GM11168 (cell line): Measurements from ENCODE around the gene XPO5.
"Not testable (repeated sequence)": the region's sequence is repeated elsewhere in the genome, so short reads cannot be mapped to it uniquely, and the experiment has no call there.

Experiments used
- in situ Hi-C: fragments of 300-500 bp; cut with MboI; formaldehyde crosslinking; loops from one replicate; pipeline ENCODE4 v1.12.0; 2022; ENCODE audit warnings: low sequenced_read_pairs; ENCODE audit not compliant: unreplicated experiment

Gene XPO5

GRCh38 chr6:43500921-43501320 lies 74.9 kb downstream of the XPO5 start:
- in situ Hi-C loops: loop anchor here (10.0 kb wide), 1 partner anchor 236 kb away; no protein-coding TSS in a partner anchor

- in situ Hi-C loops: no loop called here
Observed at GRCh38 chr6:43499028-43499815, 76.6 kb downstream of the XPO5 start.

DNA sequence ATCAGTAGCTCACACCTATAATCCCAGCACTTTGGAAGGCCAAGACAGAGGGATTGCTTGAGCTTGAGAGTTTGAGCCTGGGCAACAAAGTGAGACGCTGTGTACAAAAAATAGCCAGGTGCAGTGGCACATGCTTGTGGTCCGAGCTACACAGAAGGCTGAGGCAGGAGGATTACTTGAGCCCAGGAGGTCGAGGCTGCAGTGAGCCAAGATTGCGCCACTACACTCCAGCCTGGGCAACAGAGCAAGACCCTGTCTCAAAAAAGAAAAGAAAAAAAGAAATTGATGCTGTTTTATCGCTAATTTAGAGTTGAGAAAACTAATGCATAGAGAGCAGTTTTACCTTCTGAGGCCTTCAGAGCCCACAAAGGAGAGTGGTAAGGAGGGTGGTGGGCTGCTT lies 77.5 kb downstream of the XPO5 start:
- in situ Hi-C loops: not testable (repeated sequence)

DNA sequence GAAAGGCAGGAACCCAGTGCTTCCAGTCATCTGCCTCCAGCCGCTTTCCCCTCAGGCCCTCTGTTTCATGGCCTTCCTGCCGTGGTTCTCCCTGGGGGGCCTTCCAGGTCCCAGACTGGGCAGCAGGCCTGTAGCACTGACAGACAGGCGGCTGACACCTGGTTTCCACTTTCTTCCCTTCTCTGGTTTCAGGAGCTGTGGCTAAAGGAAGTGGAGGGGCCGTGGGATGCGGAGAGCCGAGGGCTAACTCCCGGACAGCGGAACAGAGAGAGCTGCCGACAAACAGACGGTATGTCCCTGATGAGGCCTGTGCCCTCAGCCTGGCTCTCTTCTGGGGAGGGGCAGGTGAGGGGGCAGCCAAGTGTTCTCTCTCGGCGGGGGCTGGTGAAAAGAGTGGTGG lies 78.1 kb downstream of the XPO5 start:
- in situ Hi-C loops: no loop called here

GRCh38 chr6:43497129-43497396 lies 78.8 kb downstream of the XPO5 start:
- in situ Hi-C loops: no loop called here

DNA sequence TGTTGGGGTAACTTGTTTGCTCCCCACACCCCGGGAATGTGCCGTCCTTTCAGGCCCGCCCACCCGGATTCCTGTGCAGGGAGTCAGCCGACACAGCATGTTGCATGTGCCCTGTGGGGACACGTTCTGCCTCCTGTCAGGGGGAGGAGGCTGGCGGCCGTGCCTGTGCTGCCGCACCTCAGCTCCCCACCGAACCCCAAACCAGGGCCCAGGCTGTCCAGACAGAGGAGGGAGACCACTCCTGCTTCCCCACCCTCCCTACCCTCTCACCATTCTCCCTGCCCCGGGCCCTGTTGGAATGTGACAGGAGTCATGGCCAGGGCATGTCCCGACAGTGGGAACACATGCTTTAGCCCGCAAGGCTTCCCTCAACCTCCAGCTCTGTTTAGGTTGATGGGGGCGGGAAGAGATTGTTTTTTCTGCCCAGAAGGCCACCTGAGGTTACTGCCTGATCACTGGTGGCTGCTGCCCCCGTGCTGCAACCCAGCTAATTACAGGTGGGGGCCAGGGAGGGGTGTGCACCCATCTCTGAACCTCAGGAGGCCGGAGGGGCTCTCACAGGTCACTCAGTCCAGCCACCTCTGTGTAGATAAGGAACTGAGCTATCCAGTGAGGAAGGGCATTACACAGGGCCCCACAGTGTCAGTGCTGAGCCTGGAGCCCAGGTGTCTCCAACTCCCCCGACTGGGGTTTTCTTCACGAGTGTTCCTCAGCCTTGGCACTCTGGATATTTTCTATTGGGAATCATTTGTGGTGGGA lies 79.3 kb downstream of the XPO5 start:
- in situ Hi-C loops: no loop called here

GRCh38 chr6:43495409-43495941 lies 80.4 kb downstream of the XPO5 start:
- in situ Hi-C loops: no loop called here

DNA sequence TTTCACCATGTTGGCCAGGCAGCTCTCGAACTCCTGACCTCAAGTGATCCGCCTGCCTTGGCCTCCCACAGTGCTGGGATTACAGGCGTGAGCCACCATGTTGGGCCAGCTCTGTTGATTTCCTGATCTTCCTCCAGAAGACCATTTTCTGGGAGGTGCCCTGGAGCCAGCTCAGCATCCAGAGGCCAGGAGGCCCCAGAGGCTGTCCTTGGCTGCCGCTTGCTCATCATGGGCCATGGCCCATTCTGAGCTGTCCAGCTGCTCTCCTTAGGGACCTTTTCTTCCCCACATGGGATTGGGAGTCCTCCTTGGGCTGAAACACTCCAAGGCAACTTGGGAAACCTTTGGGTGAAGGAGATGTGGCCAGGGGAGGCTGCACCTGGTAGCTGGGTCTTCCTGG lies 81.1 kb downstream of the XPO5 start:
- in situ Hi-C loops: no loop called here

DNA sequence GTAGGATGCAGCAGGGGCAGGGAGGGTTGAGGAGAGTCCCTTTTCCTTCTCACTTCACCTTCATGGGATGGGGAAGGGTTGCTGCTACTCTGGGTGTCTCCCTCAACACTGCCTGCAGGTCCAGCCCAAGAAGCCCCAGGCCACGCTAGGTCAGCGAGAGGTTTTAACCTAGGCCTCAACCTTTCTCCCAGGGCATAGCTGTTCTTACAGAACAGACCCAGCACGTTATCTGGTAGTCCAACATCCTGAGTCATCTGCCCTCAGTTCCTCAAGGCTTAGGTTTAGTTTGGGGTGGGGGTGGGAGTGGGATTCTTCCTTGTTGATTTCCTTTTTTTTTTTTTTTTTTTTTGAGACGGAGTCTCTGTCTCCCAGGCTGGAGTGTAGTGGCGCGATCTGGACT lies 81.5 kb downstream of the XPO5 start:
- in situ Hi-C loops: no loop called here

- in situ Hi-C loops: no loop called here
Observed at GRCh38 chr6:43493833-43494232, 82.0 kb downstream of the XPO5 start.

GRCh38 chr6:43493230-43493629 lies 82.6 kb downstream of the XPO5 start:
- in situ Hi-C loops: no loop called here

DNA sequence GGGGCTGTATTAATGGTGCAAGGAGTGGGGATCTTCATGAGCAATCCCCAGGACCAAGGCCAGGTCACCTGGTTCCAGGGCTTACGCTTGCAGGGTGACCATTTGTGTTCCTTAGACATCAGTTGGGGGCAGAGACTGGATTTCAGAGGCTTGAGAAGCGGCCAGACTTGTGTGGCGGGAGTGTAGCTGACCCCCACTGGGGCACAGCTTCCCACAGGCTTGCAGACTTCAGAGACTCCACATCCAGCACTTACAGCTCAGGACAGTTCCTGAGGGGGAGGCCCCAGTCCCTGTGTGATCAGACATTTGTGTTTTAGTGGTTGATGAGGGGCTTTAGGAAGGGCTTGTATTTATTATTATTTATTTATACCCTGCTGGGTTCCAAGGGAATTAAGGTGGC lies 83.2 kb downstream of the XPO5 start:
- in situ Hi-C loops: no loop called here

DNA sequence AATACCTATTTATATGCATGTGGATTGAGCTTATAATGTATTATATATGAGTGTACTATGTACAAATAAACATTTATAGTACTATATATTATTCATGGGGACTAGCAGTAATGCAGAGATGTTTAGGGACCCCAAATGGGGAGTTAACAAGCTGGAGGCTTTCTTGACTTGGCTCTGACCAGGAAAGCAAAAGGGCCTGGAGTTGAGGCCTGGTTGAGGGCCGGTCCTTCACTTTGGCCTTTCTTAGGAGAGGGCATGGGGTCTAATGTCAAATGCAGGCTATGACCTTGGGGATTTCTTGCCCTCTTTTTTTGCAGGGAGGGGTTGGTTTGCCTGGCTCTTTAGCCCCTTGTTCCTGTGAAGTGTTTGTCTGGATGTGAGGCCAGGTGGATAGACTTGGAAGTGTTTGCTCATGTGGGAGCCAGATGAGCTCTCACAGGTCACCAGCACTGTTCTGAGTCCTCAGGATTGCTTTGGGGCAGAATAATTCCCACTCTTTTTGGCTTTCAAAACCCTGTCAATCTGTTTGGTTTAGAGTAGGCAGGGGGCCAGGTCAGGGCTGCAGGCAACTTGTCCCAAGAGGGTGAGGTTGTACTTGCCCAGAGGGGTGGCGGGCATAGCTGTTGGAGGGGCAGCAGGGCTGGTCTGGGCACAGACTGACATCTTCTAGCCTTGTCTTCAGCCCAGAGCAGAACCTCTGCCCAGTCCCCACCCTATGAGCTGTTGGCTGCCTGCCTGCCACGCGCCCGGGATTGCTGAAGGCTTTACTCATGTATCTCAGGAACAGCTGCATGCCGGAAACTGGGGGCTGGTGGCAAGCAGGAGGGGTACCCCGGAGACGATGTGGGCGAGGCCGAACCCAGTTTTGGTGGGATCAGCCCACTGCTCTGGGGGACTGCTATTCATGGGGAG lies 83.8 kb downstream of the XPO5 start:
- in situ Hi-C loops: no loop called here

DNA sequence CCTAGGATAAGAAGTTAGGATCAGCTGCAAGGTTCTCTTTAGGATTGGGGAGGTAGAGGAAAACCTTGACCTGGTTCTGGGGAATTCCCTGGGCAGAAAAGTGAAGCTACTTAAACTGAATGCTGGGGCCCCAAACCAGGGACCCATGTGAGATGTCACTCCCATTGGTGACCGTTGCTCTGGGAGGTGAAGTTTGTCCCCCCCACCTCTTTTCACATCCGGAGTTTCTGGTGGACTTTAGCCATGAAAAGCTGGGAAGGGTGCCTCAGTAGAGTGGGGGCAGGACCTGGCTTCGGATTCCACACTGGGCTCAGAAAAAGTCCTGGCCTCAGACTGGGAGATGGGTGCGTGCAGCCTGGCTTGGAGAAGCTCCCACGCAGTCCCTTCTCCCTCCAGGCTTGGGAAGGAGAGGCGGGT lies 85.3 kb downstream of the XPO5 start:
- in situ Hi-C loops: no loop called here

GRCh38 chr6:43489277-43490072 lies 86.4 kb downstream of the XPO5 start:
- in situ Hi-C loops: no loop called here

DNA sequence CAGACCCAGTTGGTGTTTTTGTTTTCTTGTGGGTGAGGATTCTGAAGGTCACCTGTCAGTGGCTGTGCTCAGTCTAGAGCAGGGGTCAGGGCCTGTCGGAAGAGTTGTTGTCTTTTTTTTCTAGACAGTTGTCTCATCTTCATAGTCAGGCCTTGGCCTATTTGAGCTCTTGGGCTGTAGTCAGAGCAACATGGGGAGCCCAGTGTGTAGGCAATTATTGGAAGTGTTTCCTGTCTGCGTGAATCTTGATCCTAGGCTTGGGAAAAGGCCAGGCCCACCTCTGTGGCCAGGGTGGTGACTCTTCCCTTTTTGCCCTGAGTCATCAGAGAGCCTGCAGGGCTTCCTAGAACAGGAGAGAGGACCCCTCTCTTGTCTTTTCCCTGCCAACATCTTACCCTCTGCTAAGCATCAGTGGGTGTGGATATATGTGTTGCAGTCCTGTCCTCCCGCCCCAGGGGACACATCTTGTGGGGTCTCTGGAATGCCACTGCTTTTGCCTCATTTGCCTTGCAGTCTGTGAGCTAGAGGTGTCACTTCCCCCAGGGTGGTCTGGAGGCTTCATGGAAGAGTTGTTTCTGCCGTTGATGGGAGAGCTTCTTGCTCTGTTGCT lies 87.1 kb downstream of the XPO5 start:
- in situ Hi-C loops: no loop called here

DNA sequence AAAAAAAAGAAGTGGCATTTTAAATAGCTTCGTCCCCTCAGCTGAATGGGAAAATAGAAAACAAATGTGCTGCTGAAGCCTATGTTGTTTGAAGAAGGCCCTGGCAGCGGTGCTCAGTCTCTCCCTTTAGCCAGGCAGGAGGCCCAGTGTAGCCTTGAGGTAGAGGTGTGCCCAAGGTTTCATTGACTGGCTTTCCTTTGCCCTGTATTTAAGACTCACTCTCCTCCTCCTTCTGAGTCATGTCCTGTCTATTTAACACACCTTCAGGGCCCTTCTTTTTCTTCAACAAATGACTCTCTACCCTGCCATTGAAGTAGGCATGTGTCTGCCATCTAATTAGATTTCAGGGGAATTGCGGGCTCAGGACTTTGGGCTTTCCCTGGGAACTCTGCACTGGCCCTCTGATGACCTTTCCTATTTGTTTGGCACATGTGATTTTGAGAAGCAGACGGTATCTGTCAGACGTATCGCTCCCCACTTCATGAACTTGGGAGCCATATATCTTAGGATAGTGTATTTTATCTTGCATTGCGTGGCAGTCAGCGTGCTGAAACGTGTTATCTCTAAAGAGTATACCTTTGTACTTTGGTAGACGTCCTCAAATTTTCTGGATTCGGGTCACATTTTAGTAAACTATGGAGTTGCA lies 94.1 kb downstream of the XPO5 start:
- in situ Hi-C loops: no loop called here

DNA sequence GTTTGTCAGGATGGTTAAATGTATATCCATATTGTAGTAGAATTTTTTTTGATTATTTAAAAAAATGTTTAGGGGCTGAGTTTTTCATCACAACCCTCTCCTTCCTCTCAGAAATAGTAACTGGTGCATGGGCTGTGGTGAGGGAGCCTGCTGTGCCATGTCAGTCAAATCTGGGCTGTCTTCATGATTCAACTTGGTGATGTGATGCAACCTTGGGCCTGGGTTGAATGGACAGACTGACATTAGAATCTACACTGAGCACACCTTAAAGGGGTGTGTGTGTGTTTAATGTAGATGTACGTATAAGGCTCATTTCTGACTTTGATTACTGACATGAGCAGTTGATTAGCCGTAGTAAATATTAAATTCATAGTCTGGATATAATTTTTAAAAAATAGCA lies 94.8 kb downstream of the XPO5 start:
- in situ Hi-C loops: no loop called here

DNA sequence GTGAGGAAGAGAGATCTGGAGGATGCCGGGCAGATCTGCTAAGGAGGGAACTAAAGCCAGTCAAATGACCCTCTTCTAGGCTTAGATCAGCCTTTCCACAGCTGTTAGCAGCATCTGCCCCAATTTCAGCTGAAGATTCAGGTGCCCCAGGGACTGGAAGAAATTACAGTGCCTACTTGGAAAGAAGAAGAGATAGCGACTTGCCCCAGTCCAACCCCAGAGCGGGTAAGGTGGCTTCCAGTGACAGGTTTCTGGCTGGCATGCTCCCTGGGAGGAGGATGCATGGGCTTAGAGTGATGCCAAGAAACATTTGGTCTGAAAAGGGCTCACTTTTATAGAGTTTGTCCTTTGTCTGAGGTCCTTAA lies 97.8 kb downstream of the XPO5 start:
- in situ Hi-C loops: no loop called here
